Caco-2 (cell line): ENCODE measurements around the gene COP1. TPM values are rescaled to one million over a fixed set of nuclear protein-coding genes. Genes with fewer than 3 reads are reported as not detected.

ENCODE experiments used
- BruUV-seq: library from RNA; stranded (reverse); fragments of 400-500 nt; replicated peaks from 2 replicates; lab custom pipeline; 2021; lab: Mats Ljungman, UMichigan
- CTCF ChIA-PET: fragments of 300-600 bp; sonication (Branson Sonifier 250); formaldehyde crosslinking; loops from one replicate; lab custom pipeline; 2022; ENCODE audit warnings: antibody characterized with exemption; lab: Charles Lee
- POLR2A ChIA-PET: fragments of 300-600 bp; sonication (Branson Sonifier 250); formaldehyde crosslinking; loops from one replicate; lab custom pipeline; 2022; ENCODE audit warnings: antibody characterized with exemption; lab: Charles Lee
- DNase-seq, 2 experiments: peaks; one replicate each; pipeline versions ENCODE4 v3.0.0 to v3.0.0-alpha.2; 2020 to 2022
- H3K27me3 ChIP-seq: replicated peaks from 2 replicates; pipeline ENCODE4 v1.6.0; 2011; ENCODE audit warnings: low read length; ENCODE audit not compliant: control insufficient read depth, insufficient read depth
- H3K36me3 ChIP-seq: 2 replicates; pipeline ENCODE4 v1.5.1; 2011; ENCODE audit warnings: low read length; ENCODE audit not compliant: control insufficient read depth, insufficient read depth
- H3K4me1 ChIP-seq: fragments of 250-450 bp; sonication (Bioruptor Pico); 2 replicates; pipeline ENCODE4 v1.5.1; 2020; ENCODE audit warnings: mild to moderate bottlenecking
- H3K4me3 ChIP-seq: 2 replicates; pipeline ENCODE4 v1.5.1; 2011; ENCODE audit warnings: low read depth, mild to moderate bottlenecking, control low read depth, low read length
- H3K9me3 ChIP-seq: fragments of 250-450 bp; sonication (Bioruptor Pico); 2 replicates; pipeline ENCODE4 v1.5.1; 2020; ENCODE audit warnings: mild to moderate bottlenecking, moderate library complexity
- H3K27ac Mint-ChIP-seq: one replicate; pipeline ENCODE4 v1.8.0; 2022; ENCODE audit warnings: mixed read lengths; ENCODE audit not compliant: unreplicated experiment
- H3K27me3 Mint-ChIP-seq: one replicate; pipeline ENCODE4 v1.8.0; 2022; ENCODE audit warnings: mixed read lengths; ENCODE audit not compliant: insufficient read depth, unreplicated experiment
- H3K36me3 Mint-ChIP-seq: one replicate; pipeline ENCODE4 v1.8.0; 2022; ENCODE audit warnings: mild to moderate bottlenecking, mixed read lengths; ENCODE audit not compliant: insufficient read depth, unreplicated experiment
- H3K4me1 Mint-ChIP-seq: one replicate; pipeline ENCODE4 v1.8.0; 2022; ENCODE audit warnings: low read depth, mixed read lengths; ENCODE audit not compliant: unreplicated experiment
- H3K4me3 Mint-ChIP-seq: one replicate; pipeline ENCODE4 v1.8.0; 2022; ENCODE audit warnings: mild to moderate bottlenecking, moderate library complexity, mixed read lengths; ENCODE audit not compliant: unreplicated experiment
- H3K9me3 Mint-ChIP-seq: one replicate; pipeline ENCODE4 v1.8.0; 2022; ENCODE audit warnings: mixed read lengths; ENCODE audit not compliant: unreplicated experiment
- CTCF ChIP-seq, 2 experiments: fragments of 200-600 bp in 1 of 2; IDR thresholded peaks; 1 replicate in 1 of 2; 2 replicates in 1 of 2; pipeline versions ENCODE4 v1.5.1 to v1.8.0; 2011 to 2022; ENCODE audit warnings: antibody characterized with exemption in 1 of 2, control low read depth in 1 of 2, inconsistent platforms in 1 of 2, low read depth in 1 of 2, low read length in 1 of 2, mild to moderate bottlenecking in 1 of 2, moderate library complexity in 1 of 2; ENCODE audit not compliant: insufficient read depth in 1 of 2, severe bottlenecking in 1 of 2, unreplicated experiment in 1 of 2
- intact Hi-C: fragments of 100-400 bp; cut with micrococcal nuclease; formaldehyde crosslinking; loops from one replicate; pipeline ENCODE4 v1.10.0; 2022; ENCODE audit not compliant: unreplicated experiment
- total RNA-seq: library from RNA; stranded (reverse); gene quantifications from 2 replicates; pipeline ENCODE4 v1.2.3, GENCODE V29; 2022

The COP1 gene
- total RNA-seq, 1 experiment from 2014 or later, result 46.9 TPM

- CTCF ChIA-PET, result no interaction called here
- no peak for TF ChIP-seq CTCF (IDR thresholded peaks at IDR 0.05; ENCODE audit: insufficient read depth in 1 of 2, low read depth in 1 of 2, low read length in 1 of 2, severe bottlenecking in 1 of 2, unreplicated experiment in 1 of 2)
- no peaks in the 10 kb centered on the region for H3K9me3 ChIP-seq
- no peaks in the 10 kb centered on the region for H3K9me3 Mint-ChIP-seq
- peaks cover 7% of the 10 kb centered on the region for H3K36me3 Mint-ChIP-seq
- H3K27ac Mint-ChIP-seq, result no peak overlapping the region
- H3K27me3 ChIP-seq, result no peaks in the 10 kb centered on the region
- H3K4me3 Mint-ChIP-seq, result no peak overlapping the region
- POLR2A ChIA-PET, result no interaction called here
- H3K4me3 ChIP-seq, result no peak overlapping the region
- peaks cover 18% of the 10 kb centered on the region for H3K4me1 Mint-ChIP-seq
- H3K4me1 ChIP-seq, result peaks cover 5% of the 10 kb centered on the region
- no TSS peak for BruUV-seq
- intact Hi-C loops, result loop anchor here (10.0 kb wide), 1 partner anchor 111 kb away; no protein-coding TSS in a partner anchor
- no peaks in the 10 kb centered on the region for H3K36me3 ChIP-seq
- no peaks in the 10 kb centered on the region for H3K27me3 Mint-ChIP-seq
- DNase-seq, result no peak
These were observed 3.4 kb downstream of the COP1 start for GRCh38 chr1:176203735-176204134.

- DNase-seq, result no peak
- intact Hi-C loops, result loop anchor here (10.0 kb wide), 1 partner anchor 113 kb away; no protein-coding TSS in a partner anchor
- H3K27ac Mint-ChIP-seq, result no peak overlapping the region
- H3K9me3 Mint-ChIP-seq, result no peaks in the 10 kb centered on the region
- Histone ChIP-seq H3K4me3 (no peak overlapping the region), H3K36me3 (no peaks in the 10 kb centered on the region), H3K27me3 (no peaks in the 10 kb centered on the region), H3K9me3 (no peaks in the 10 kb centered on the region), H3K4me1 (peaks cover 5% of the 10 kb centered on the region)
- BruUV-seq, result no TSS peak
- H3K4me3 Mint-ChIP-seq, result no peak overlapping the region
- CTCF ChIA-PET, result no interaction called here
- no peaks in the 10 kb centered on the region for H3K36me3 Mint-ChIP-seq
- H3K4me1 Mint-ChIP-seq, result peaks cover 18% of the 10 kb centered on the region
- POLR2A ChIA-PET, result no interaction called here
- no peak for TF ChIP-seq CTCF (IDR thresholded peaks at IDR 0.05; ENCODE audit: insufficient read depth in 1 of 2, low read depth in 1 of 2, low read length in 1 of 2, severe bottlenecking in 1 of 2, unreplicated experiment in 1 of 2)
- H3K27me3 Mint-ChIP-seq, result no peaks in the 10 kb centered on the region
These were observed 5.5 kb downstream of the COP1 start for GRCh38 chr1:176201568-176201967.

- DNase-seq, result no peak
- BruUV-seq, result no TSS peak
- H3K9me3 ChIP-seq, result no peaks in the 10 kb centered on the region
- Mint-ChIP-seq H3K4me3 (no peak overlapping the region), H3K4me1 (peaks cover 12% of the 10 kb centered on the region), H3K27me3 (no peaks in the 10 kb centered on the region), H3K9me3 (no peaks in the 10 kb centered on the region), H3K27ac (no peak overlapping the region), H3K36me3 (no peaks in the 10 kb centered on the region)
- H3K4me3 ChIP-seq, result no peak overlapping the region
- ChIA-PET POLR2A (no interaction called here), CTCF (no interaction called here)
- intact Hi-C loops, result loop anchor here (10.0 kb wide), 1 partner anchor 115 kb away; no protein-coding TSS in a partner anchor
- H3K27me3 ChIP-seq, result no peaks in the 10 kb centered on the region
- no peak for TF ChIP-seq CTCF (IDR thresholded peaks at IDR 0.05; ENCODE audit: insufficient read depth in 1 of 2, low read depth in 1 of 2, low read length in 1 of 2, severe bottlenecking in 1 of 2, unreplicated experiment in 1 of 2)
- no peaks in the 10 kb centered on the region for H3K36me3 ChIP-seq
- peaks cover 5% of the 10 kb centered on the region for H3K4me1 ChIP-seq
These were observed 7.4 kb downstream of the COP1 start for GRCh38 chr1:176199707-176200106.
